ENCODE measurements around the gene RBM4B. TPM values are rescaled to one million over a fixed set of nuclear protein-coding genes. Genes with fewer than 3 reads are reported as not detected.

Gene RBM4B
- total and polyA plus RNA-seq, 3 donors from 2014 or later = 35.0 to 35.7 (median 35.2) TPM

DNA sequence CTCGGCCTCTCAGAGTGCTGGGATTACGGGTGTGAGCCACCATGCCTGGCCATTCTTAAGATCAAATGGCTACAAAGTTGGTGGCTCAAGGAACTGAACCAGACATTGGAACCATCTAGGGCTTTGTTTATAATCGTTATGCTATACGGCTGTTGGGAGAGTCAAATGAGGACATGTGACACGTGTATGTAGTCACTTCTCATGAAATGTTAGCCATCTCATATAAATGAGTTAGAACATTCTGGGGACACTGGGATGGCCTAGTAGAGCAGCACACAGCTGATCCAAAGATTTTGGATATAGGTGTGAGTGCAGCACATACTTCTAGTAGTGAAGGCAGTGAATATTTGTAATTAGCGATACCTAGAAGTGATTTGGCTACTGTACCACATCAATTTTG is 45.8 kb downstream of the RBM4B start:
- H3K27me3 ChIP-seq = no peaks in the 10 kb centered on the region
- TF ChIP-seq, protein P1, sequence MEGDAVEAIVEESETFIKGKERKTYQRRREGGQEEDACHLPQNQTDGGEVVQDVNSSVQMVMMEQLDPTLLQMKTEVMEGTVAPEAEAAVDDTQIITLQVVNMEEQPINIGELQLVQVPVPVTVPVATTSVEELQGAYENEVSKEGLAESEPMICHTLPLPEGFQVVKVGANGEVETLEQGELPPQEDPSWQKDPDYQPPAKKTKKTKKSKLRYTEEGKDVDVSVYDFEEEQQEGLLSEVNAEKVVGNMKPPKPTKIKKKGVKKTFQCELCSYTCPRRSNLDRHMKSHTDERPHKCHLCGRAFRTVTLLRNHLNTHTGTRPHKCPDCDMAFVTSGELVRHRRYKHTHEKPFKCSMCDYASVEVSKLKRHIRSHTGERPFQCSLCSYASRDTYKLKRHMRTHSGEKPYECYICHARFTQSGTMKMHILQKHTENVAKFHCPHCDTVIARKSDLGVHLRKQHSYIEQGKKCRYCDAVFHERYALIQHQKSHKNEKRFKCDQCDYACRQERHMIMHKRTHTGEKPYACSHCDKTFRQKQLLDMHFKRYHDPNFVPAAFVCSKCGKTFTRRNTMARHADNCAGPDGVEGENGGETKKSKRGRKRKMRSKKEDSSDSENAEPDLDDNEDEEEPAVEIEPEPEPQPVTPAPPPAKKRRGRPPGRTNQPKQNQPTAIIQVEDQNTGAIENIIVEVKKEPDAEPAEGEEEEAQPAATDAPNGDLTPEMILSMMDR (IDR thresholded peaks at IDR 0.05) = no peak
- no peak for TF ChIP-seq POLR2A (IDR thresholded peaks at IDR 0.05)
- no peak overlapping the region for H3K4me3 ChIP-seq
- 86 to 94% methylated on average over 6 of the region's 6 CpGs for WGBS, 2 donors
- intact Hi-C loops (cut with DNase I; ENCODE audit: low total_unique reads) = no loop called here
- H3K9me3 ChIP-seq = no peaks in the 10 kb centered on the region
- DNase-seq = no peak
- no peak overlapping the region for H3K27ac ChIP-seq
- no peaks in the 10 kb centered on the region for H3K36me3 ChIP-seq (ENCODE audit: low read depth, missing control alignments)
- H3K4me1 ChIP-seq = no peaks in the 10 kb centered on the region

DNA sequence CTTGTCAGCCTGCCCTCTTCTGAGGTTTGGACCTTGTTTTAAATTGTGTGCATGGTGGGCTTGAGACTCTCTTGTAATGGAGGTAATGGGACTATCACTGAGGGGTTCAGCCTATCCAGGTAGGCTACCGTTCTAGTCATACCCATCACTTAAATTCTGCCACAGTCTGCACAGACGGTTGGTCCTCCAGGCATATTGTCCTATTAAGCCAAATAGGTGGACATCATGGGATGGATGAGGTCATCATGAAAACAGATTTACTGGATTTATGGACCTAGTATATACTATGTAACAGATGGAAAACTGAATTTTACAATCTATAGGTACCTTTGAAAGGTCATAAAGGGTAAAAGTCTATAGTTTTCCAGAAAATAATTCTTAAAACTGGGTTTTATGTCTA is 48.3 kb downstream of the RBM4B start:
- Histone ChIP-seq H3K4me1 (no peaks in the 10 kb centered on the region), H3K36me3 (ENCODE audit: low read depth, missing control alignments) (no peaks in the 10 kb centered on the region), H3K27ac (no peak overlapping the region), H3K9me3 (no peaks in the 10 kb centered on the region), H3K27me3 (no peaks in the 10 kb centered on the region), H3K4me3 (no peak overlapping the region)
- intact Hi-C loops (cut with DNase I; ENCODE audit: low total_unique reads) = no loop called here
- 81 to 91% methylated on average over 2 of the region's 2 CpGs for WGBS, 2 donors
- no peak for TF ChIP-seq POLR2A (IDR thresholded peaks at IDR 0.05)
- TF ChIP-seq, protein P1 (IDR thresholded peaks at IDR 0.05) = no peak
- no peak for DNase-seq

DNA sequence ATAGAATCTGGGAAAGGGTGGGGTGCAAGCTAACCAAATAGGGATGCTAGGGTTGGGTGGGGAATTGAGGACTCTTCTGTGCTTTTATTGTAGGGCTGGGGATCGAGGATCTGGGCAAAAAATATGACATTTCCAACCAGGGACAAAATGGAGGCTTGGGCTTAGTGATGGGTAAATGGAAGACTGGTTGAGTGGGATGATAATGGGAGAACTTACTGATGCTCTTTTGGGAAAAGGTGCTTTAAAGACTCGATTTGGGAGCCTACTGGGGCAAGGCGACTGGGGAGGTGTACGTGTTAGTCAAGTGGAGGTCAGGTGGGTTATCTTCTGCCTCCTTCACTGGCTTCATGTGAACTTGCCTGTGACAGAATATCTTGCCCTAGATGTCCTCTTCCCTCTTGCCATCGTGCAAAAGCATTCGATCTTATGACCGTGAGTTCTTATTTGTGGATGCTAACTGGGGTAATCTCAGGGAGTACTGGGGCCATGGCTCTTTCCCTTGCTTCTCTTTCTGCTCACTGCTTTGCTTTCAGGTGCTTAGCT is 49.6 kb downstream of the RBM4B start:
- no peaks in the 10 kb centered on the region for H3K27me3 ChIP-seq
- 88 to 91% methylated on average over 7 of the region's 7 CpGs for WGBS, 2 donors
- TF ChIP-seq POLR2A (IDR thresholded peaks at IDR 0.05) = no peak
- TF ChIP-seq, protein P1 (IDR thresholded peaks at IDR 0.05) = no peak
- H3K36me3 ChIP-seq (ENCODE audit: low read depth, missing control alignments) = no peaks in the 10 kb centered on the region
- no peaks in the 10 kb centered on the region for H3K9me3 ChIP-seq
- no peak overlapping the region for H3K27ac ChIP-seq
- DNase-seq = no peak
- intact Hi-C loops (cut with DNase I; ENCODE audit: low total_unique reads) = no loop called here
- no peak overlapping the region for H3K4me3 ChIP-seq
- peaks cover 7% of the 10 kb centered on the region for H3K4me1 ChIP-seq

DNA sequence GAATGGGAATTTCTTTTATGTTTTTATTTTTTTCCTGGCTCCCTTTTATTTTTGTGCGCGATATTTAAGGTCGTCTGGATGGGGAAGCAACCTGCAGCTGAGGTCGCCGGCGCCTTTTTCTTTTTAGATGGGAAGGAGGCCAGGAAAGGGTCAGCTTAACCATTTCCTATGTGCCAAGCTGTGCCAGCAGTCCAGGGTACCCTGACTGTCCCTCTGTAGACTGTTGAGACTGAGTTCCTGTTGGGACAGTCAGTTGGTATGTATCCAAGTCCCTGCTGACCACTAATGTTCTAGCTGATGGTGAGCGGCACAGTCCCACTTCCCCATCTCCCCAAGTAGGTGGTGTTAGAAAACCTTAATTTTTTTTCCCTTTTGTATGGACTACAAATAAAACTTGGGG is 50.8 kb downstream of the RBM4B start:
- Histone ChIP-seq H3K27ac (no peak overlapping the region), H3K4me3 (no peak overlapping the region), H3K9me3 (no peaks in the 10 kb centered on the region), H3K4me1 (peaks cover 9% of the 10 kb centered on the region), H3K36me3 (ENCODE audit: low read depth, missing control alignments) (no peaks in the 10 kb centered on the region), H3K27me3 (no peaks in the 10 kb centered on the region)
- 89 to 90% methylated on average over 7 of the region's 7 CpGs for WGBS, 2 donors
- DNase-seq = no peak
- TF ChIP-seq, protein P1 (IDR thresholded peaks at IDR 0.05) = no peak
- no peak for TF ChIP-seq POLR2A (IDR thresholded peaks at IDR 0.05)
- intact Hi-C loops (cut with DNase I; ENCODE audit: low total_unique reads) = no loop called here

DNA sequence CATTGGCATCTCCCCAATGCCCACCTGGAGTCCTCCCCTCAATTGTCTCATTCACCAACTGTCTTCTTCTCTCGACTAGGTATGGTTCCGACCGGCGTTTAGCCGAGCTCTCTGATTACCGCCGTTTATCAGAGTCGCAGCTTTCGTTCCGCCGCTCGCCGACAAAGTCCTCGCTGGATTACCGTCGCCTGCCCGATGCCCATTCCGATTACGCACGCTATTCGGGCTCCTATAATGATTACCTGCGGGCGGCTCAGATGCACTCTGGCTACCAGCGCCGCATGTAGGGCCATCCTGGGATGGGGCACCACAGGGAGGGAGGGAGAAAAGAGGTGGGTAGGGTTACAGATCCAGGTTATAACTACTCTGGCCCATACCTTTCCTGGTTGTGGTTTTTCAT is 51.3 kb downstream of the RBM4B start:
- H3K4me1 ChIP-seq = peaks cover 9% of the 10 kb centered on the region
- no peak overlapping the region for H3K4me3 ChIP-seq
- no peaks in the 10 kb centered on the region for H3K36me3 ChIP-seq (ENCODE audit: low read depth, missing control alignments)
- WGBS, 2 donors = 93 to 96% methylated on average over 25 of the region's 25 CpGs
- H3K27ac ChIP-seq = no peak overlapping the region
- H3K27me3 ChIP-seq = no peaks in the 10 kb centered on the region
- H3K9me3 ChIP-seq = no peaks in the 10 kb centered on the region
- intact Hi-C loops (cut with DNase I; ENCODE audit: low total_unique reads) = no loop called here
- TF ChIP-seq POLR2A (IDR thresholded peaks at IDR 0.05) = no peak
- TF ChIP-seq, protein P1 (IDR thresholded peaks at IDR 0.05) = no peak
- DNase-seq = no peak

Measured in testis (tissue), 3 donors.